SK-N-MC (cell line): Measurements from ENCODE around the gene CLIC1.

Experiments
- EZH2 ChIP-seq: fragments of 200-600 bp; sonication (generic); IDR thresholded peaks from one replicate; pipeline ENCODE4 v1.6.1; 2017; ENCODE audit warnings: antibody characterized with exemption
- POLR2AphosphoS5 ChIP-seq: IDR thresholded peaks from 2 replicates; pipeline ENCODE4 v1.6.1; 2012; ENCODE audit warnings: mild to moderate bottlenecking, low read depth, low read length, borderline replicate concordance

DNA sequence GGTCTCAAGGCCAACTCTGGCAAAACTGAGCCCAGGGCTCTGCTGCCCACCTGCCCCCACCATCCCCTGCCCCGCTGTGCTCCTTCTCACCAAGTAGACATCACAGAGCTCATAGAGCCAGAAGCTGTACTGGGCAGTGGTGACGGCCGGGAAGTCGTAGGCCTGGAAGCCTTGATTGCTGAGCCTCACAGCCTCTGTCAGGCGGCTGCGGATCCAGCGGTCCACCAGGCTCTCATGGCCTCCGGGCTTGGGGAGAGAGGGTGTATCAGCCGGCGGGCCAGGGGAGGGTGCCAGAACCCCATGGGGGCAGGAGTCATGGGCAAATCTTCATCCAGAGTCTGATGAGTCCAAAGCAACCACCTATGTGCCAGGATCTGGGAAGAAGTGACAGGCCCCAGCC lies 43.6 kb upstream of the CLIC1 start:
- no peak for TF ChIP-seq EZH2
- no peak for TF ChIP-seq POLR2AphosphoS5
